OCI-LY7 (cell line): ENCODE data around the gene HK2. TPM values are rescaled to one million over a fixed set of nuclear protein-coding genes. Genes with fewer than 3 reads are reported as not detected.

Experiments
- BruUV-seq: library from RNA; stranded (reverse); fragments of 400-500 nt; replicated peaks from 2 replicates; lab custom pipeline; 2021; lab: Mats Ljungman, UMichigan
- CTCF ChIA-PET: fragments of 300-600 bp; sonication (Branson Sonifier 250); formaldehyde crosslinking; loops from one replicate; lab custom pipeline; 2022; ENCODE audit warnings: antibody characterized with exemption; ENCODE audit not compliant: unreplicated experiment; lab: Charles Lee
- POLR2A ChIA-PET: fragments of 300-600 bp; sonication (Branson Sonifier 250); formaldehyde crosslinking; loops from one replicate; lab custom pipeline; 2022; ENCODE audit warnings: antibody characterized with exemption; lab: Charles Lee
- DNase-seq: peaks from one replicate; pipeline ENCODE4 v3.0.0-alpha.2; 2015; ENCODE audit warnings: low spot score
- H2AFZ ChIP-seq: fragments of 200-600 bp; sonication (generic), shearing (Covaris generic); 2 replicates; pipeline ENCODE4 v1.6.1; 2014; ENCODE audit warnings: mild to moderate bottlenecking, antibody characterized with exemption, low read length, moderate library complexity
- H3K27ac ChIP-seq: fragments of 200-600 bp; sonication (generic); 2 replicates; pipeline ENCODE4 v1.5.1; 2014; ENCODE audit warnings: mixed run types, low read depth, mild to moderate bottlenecking, moderate library complexity, low read length, inconsistent platforms; ENCODE audit not compliant: poor library complexity, severe bottlenecking
- H3K36me3 ChIP-seq: fragments of 200-600 bp; sonication (generic); 2 replicates; pipeline ENCODE4 v1.6.1; 2014; ENCODE audit warnings: mild to moderate bottlenecking, antibody characterized with exemption, low read length, moderate library complexity, mixed read lengths; ENCODE audit not compliant: insufficient read depth
- H3K4me1 ChIP-seq: fragments of 200-600 bp; sonication (generic); 2 replicates; pipeline ENCODE4 v1.5.1; 2014; ENCODE audit warnings: mild to moderate bottlenecking, low read length; ENCODE audit not compliant: insufficient read depth, poor library complexity, severe bottlenecking
- H3K4me2 ChIP-seq: fragments of 200-600 bp; sonication (generic); 2 replicates; pipeline ENCODE4 v1.6.1; 2014; ENCODE audit warnings: mild to moderate bottlenecking, low read length
- H3K4me3 ChIP-seq: fragments of 200-600 bp; sonication (generic); 2 replicates; pipeline ENCODE4 v1.5.1; 2014; ENCODE audit warnings: mild to moderate bottlenecking, low read depth, low read length; ENCODE audit not compliant: poor library complexity, severe bottlenecking
- H3K79me2 ChIP-seq: fragments of 200-600 bp; sonication (generic); 2 replicates; pipeline ENCODE4 v1.6.1; 2016; ENCODE audit warnings: low read depth, mild to moderate bottlenecking, low read length, moderate library complexity, mixed read lengths; ENCODE audit not compliant: insufficient read depth
- H3K9me2 ChIP-seq: fragments of 200-600 bp; sonication (generic); 2 replicates; pipeline ENCODE4 v1.6.1; 2016; ENCODE audit warnings: mild to moderate bottlenecking, low read length, mixed read lengths; ENCODE audit not compliant: insufficient read depth
- H3K9me3 ChIP-seq: fragments of 200-600 bp; sonication (generic); 2 replicates; pipeline ENCODE4 v1.6.1; 2014; ENCODE audit warnings: mild to moderate bottlenecking, mixed run types, low read length, mixed read lengths
- H4K20me1 ChIP-seq: fragments of 200-600 bp; sonication (generic); 2 replicates; pipeline ENCODE4 v1.6.1; 2014; ENCODE audit warnings: mild to moderate bottlenecking, antibody characterized with exemption, low read length, moderate library complexity, mixed read lengths; ENCODE audit not compliant: insufficient read depth
- EZH2phosphoT487 ChIP-seq: fragments of 200-600 bp; sonication (generic); IDR thresholded peaks from 2 replicates; pipeline ENCODE4 v1.6.1; 2018; ENCODE audit warnings: low read depth, borderline replicate concordance, mild to moderate bottlenecking, mixed run types, antibody characterized with exemption, low read length, moderate library complexity, mixed read lengths
- intact Hi-C: fragments of 100-400 bp; cut with micrococcal nuclease; formaldehyde crosslinking; loops from one replicate; pipeline ENCODE4 v1.10.0; 2022; ENCODE audit not compliant: unreplicated experiment
- total RNA-seq, 2 experiments: library from RNA; depleted of rRNA in 1 of 2; stranded (reverse); fragments of >200 nt in 1 of 2; shearing (Covaris generic) in 1 of 2; gene quantifications; 2 replicates each; pipeline ENCODE4 v1.2.3, GENCODE V29; 2014 to 2022
- TF ChIP-seq, protein P1 (sequence below): fragments of 200-600 bp; sonication (generic); conservative IDR thresholded peaks from 2 replicates; pipeline ENCODE4 v1.5.1; 2014; ENCODE audit warnings: mild to moderate bottlenecking, antibody characterized with exemption, low read length, moderate library complexity, mixed read lengths

HK2 gene
- total RNA-seq, 2 experiments from 2014 or later, result 8.6 to 50.5 TPM

DNA sequence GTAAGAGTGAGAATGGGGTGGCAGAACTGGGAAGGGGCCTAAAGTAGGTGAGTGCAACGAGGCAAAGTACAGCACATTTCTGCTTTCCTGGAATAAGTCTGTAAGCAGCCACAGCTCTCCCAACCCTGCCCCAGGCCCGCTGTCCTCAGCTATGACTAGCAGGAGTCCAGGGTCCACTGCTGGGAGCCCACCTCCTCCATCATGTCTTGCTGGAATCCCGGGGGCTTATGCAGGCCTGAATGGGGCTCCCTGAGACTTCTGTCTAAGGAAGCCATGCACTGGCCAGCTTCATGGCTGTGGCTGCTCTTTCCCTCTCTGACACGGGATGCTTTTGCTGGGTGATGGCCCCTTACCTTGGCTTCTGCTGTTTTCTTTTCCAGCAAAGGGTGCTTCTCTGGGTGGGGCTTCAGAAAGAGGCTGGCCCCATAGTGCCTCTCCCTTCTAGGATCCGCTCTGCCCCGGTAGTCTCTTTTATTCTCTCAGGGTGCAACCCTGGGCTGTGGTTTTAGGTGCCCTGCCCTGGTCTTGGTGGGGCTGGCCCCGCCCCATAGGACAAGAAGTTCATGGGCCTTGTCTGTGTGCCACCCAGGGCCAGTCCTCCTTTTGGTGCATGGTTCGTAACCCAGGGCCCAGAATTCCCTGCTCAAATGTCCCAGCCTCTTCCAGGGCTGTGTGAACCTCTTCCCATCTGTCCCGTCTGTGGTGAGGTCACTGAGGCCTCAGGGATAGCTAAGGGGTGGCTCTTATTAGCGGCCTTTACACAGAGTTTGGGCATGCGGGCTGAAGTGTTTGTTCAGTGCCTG is 90.7 kb downstream of the HK2 start:
- TF ChIP-seq, protein P1, sequence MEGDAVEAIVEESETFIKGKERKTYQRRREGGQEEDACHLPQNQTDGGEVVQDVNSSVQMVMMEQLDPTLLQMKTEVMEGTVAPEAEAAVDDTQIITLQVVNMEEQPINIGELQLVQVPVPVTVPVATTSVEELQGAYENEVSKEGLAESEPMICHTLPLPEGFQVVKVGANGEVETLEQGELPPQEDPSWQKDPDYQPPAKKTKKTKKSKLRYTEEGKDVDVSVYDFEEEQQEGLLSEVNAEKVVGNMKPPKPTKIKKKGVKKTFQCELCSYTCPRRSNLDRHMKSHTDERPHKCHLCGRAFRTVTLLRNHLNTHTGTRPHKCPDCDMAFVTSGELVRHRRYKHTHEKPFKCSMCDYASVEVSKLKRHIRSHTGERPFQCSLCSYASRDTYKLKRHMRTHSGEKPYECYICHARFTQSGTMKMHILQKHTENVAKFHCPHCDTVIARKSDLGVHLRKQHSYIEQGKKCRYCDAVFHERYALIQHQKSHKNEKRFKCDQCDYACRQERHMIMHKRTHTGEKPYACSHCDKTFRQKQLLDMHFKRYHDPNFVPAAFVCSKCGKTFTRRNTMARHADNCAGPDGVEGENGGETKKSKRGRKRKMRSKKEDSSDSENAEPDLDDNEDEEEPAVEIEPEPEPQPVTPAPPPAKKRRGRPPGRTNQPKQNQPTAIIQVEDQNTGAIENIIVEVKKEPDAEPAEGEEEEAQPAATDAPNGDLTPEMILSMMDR, result no peak
- no peak for TF ChIP-seq EZH2phosphoT487
- ChIA-PET POLR2A (interaction anchor here (0.6 kb wide), 1 partner anchor 213 kb away, joined by 6 read pairs; no protein-coding TSS in a partner anchor), CTCF (no interaction called here)
- H3K36me3 ChIP-seq, result peaks cover under 1% of the 10 kb centered on the region; the same call in 1 of the 2 replicates
- H3K9me3 ChIP-seq, result no peaks in the 10 kb centered on the region
- H3K4me2 ChIP-seq, result no peak overlapping the region
- H3K27ac ChIP-seq, result no peak overlapping the region
- intact Hi-C loops, result loop anchor here (5.0 kb wide), 1 partner anchor 58 kb away; no protein-coding TSS in a partner anchor
- no peaks in the 10 kb centered on the region for H3K9me2 ChIP-seq
- H4K20me1 ChIP-seq, result no peaks in the 10 kb centered on the region
- H3K4me1 ChIP-seq, result no peaks in the 10 kb centered on the region
- no peak overlapping the region for H3K4me3 ChIP-seq
- no peaks in the 10 kb centered on the region for H3K79me2 ChIP-seq
- no peak overlapping the region for H2AFZ ChIP-seq
- no TSS peak for BruUV-seq
- DNase-seq, result no peak

DNA sequence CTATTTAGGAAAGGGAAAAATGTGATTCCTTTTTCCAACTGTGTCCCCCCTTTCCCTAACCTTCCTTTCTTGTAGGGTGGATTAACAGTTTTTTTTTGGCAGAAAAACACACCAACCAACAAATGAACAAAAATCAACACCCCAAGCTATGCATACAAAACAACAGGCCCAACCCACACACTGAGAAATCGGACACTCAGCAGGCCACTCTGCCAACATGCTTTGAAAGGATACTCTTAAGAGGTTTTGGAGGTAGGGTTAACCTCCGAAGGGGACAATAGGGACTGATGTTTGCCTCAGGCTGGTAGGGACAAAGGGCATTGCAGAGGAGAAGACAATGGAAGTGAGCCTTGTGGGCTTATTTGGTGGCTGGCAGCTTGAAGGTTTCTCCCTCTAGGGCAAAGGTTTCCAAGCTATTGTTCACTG is 91.4 kb downstream of the HK2 start:
- POLR2A ChIA-PET, result interaction anchor here (1.0 kb wide), 1 partner anchor 690 kb away, joined by 3 read pairs; no protein-coding TSS in a partner anchor
- Histone ChIP-seq H2AFZ (no peak overlapping the region), H3K4me1 (no peaks in the 10 kb centered on the region), H3K9me2 (no peaks in the 10 kb centered on the region), H3K79me2 (no peaks in the 10 kb centered on the region), H3K27ac (no peak overlapping the region), H3K9me3 (no peaks in the 10 kb centered on the region), H3K36me3 (peaks cover 8% of the 10 kb centered on the region), H3K4me3 (no peak overlapping the region), H3K4me2 (no peak overlapping the region), H4K20me1 (no peaks in the 10 kb centered on the region)
- intact Hi-C loops, result no loop called here
- CTCF ChIA-PET, result no interaction called here
- BruUV-seq, result no TSS peak
- no peak for DNase-seq
- TF ChIP-seq, protein P1, result no peak
- no peak for TF ChIP-seq EZH2phosphoT487

DNA sequence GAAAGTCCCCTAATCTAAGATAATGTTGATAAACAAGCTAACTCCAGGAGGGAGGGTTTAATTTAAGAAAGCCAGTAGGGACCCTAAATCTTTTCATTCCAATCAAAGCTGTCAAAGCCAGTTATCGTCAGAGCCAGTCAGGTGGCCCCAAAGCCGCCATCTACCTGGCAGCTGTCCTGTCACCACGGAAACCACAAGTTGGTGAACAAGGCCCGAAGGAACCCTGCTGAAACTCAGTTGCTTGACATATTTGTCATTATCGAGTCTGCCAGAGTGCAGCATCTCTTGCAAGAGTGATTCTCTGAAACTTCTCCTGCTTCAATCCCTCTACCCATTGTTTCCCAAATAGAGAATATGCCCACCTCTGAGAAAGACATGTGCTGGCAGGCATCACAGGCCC is 93.7 kb downstream of the HK2 start:
- intact Hi-C loops, result no loop called here
- H2AFZ ChIP-seq, result no peak overlapping the region
- H3K4me2 ChIP-seq, result no peak overlapping the region
- BruUV-seq, result no TSS peak
- ChIA-PET POLR2A (interaction anchor here (1.3 kb wide), 1 partner anchor 50 kb away, joined by 5 read pairs; no protein-coding TSS in a partner anchor), CTCF (no interaction called here)
- H3K36me3 ChIP-seq, result peaks cover 15% of the 10 kb centered on the region
- no peak overlapping the region for H3K27ac ChIP-seq
- H3K4me3 ChIP-seq, result no peak overlapping the region
- TF ChIP-seq, protein P1, result no peak
- no peak for TF ChIP-seq EZH2phosphoT487
- no peaks in the 10 kb centered on the region for H3K9me3 ChIP-seq
- no peak for DNase-seq
- no peaks in the 10 kb centered on the region for H3K9me2 ChIP-seq
- no peaks in the 10 kb centered on the region for H3K4me1 ChIP-seq
- H4K20me1 ChIP-seq, result no peaks in the 10 kb centered on the region
- no peaks in the 10 kb centered on the region for H3K79me2 ChIP-seq
